ENCODE results near the gene LIPE.

LIPE gene

DNA sequence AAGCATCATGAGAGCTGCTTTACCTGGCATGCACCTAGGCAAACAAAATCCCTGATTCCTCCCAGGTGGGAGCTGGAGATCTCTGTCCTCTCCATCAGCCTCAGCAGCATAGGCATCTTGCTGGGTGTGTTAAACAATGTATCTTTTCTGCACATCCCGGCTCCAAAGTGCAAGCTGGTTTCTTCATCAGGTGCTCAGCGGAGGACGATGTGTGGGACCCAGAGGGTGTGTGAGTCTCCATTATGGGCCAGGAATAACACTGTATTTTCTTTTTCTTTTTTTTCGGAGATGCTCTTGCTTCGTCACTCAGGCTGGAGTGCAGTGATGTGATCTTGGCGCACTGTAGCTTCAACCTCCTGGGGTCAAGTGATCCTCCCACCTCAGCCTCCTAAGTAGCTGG is 47.0 kb downstream of the LIPE start:
- DNase-seq (ENCODE audit: low spot score), result no peak

DNA sequence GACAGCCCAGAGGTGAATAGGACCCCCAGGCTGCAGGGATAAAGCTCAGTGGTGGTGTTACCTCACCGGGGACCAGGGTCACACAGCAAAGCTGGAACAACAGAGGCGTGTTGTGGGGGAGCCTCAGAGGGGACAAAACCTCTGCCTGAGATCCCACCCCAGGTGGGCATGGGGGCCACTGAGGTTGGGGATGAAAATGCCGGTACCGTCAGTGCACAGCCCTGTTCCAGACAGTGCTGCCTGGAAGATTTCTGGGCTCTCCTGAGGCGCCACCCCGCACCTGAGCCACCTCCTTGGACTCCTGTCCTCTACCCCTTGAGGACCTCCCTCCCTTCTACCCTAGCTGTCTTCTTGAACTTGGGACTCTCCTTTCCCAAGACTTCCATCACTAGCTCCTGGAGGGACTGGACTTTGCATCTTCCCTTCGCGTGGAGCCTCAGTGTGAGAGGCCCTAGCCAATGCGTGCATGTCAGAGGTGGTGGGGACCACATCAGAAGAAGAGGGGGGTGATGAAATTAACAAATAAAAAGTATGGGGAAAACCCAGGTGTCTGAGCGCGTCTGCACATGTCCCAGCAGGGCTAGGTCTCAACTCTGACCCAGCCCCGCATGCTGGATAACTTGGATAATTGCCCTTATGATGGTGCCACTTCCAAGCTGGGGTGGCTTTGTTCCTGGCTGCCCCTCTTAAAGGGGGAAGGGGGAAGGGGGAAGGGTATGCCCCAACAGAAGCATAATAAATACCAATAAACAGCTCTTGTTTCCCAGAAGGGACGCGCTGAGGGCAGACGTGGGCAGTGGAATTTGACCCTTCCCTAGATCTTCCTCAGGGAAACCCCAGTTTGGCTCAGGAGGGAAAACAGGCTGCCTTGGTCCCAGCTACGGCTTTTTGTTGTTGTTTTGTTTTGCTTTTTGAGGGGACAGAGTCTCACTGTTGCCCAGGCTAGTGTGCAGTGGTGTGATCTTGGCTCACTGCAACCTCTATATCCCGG is 48.7 kb downstream of the LIPE start:
- DNase-seq (ENCODE audit: low spot score), result no peak

DNA sequence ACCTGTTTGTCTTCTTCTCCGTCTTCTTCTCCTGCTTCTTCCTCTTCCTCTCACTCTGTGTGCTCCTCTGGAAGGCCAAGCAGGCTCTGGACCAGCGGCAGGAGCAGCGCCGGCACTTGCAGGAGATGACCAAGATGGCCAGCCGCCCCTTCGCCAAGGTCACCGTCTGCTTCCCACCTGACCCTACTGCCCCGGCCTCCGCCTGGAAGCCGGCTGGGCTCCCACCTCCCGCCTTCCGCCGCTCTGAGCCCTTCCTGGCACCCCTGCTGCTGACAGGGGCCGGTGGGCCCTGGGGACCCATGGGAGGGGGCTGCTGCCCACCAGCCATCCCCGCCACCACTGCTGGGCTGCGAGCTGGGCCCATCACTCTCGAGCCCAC is 51.0 kb downstream of the LIPE start:
- DNase-seq (ENCODE audit: low spot score), result no peak

DNA sequence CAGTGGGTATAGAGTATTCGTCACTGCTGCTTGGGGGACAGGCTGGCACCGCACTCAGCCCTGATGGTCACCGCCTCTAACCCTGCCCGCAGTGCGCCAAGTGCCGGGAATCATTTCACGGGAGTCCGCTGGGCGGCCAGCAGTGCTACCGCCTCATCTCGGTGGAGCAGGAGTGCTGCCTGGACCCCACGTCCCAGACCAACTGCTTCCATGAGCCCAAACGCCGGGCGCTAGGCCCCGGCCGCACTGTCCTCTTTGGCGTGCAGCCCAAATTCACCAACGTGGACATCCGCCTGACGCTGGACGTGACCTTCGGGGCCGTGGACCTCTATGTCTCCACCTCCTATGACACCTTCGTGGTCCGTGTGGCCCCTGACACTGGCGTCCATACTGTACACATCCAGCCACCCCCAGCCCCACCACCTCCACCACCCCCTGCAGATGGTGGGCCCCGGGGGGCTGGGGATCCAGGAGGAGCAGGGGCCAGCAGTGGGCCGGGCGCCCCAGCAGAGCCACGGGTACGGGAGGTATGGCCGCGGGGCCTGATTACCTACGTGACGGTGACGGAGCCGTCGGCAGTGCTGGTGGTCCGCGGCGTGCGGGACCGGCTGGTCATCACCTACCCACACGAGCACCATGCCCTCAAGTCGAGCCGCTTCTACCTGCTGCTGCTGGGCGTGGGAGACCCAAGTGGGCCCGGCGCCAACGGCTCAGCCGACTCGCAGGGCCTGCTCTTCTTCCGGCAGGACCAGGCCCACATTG is 51.6 kb downstream of the LIPE start:
- DNase-seq (ENCODE audit: low spot score), result no peak

DNA sequence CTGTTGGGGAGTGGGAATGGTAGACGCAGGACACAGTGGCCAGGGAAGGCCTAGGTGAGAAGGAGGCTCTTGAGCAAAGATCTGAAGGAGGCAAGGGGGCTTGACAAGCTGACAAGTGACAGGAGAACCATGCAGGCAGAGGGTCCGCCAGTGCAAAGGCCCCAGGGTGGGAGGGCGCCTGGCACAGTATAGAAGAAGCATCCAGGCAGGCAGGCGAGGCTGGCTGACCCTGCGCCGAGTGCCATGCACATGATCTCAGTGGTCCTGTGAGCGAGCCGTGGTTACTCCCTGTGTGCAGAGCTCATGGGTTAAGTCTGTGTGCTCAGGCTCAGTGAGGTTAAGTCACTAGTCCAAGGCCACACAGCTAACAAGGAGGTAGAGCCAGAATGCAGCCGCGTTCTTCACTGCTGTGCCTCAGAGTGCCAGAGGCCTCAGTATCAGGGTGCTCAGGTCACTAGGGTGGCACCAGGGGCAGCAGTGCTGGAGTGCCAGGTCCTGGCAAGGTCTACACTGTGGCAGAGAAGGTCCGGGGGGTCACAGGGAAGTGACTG is 52.3 kb downstream of the LIPE start:
- no peak for DNase-seq (ENCODE audit: low spot score)

DNA sequence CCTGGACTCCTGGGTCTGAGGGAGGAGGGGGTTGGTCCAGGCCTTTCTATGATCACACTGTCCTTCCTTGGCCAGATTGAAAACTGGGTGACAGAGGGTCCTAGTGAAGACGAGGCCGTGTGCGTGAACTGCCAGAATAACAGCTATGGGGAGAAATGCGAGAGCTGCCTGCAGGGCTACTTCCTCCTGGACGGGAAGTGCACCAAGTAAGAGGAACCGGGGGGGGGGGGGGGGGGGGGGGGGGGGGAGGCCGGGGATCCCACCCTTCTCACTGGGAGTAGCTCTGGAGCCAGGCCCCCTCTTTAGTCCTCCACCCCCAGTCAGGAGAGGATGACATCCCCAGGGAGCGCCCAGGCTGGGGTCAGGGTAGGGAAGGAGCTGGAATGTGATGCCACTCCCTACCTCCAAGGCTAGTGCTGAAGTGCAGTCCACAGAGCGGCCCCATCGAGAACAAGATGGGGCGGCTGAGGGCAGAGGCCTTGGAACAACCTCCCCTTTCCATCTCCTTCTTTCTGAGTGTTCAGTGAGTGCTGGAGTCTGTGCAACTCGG is 56.5 kb downstream of the LIPE start:
- DNase-seq (ENCODE audit: low spot score), result no peak

DNA sequence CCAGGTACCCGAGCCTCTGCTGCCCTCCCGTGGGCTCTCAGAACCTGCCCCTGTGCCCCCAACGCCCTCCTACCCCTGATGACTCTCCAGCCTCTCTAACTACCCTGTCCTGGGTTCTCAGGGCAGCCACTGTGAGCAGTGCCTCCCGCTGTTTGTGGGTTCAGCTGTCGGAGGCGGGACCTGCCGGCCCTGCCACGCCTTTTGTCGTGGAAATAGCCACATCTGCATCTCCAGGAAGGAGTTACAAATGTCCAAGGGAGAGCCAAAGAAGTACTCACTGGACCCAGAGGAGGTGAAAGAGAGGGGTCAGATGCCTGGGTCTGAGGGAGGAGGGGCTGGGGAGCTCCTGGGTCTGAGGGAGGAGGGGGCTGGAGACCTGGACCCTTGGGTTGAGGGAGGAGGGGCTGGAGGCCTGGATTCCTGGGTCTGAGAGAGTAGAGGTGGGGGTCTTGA is 57.1 kb downstream of the LIPE start:
- DNase-seq (ENCODE audit: low spot score), result no peak

DNA sequence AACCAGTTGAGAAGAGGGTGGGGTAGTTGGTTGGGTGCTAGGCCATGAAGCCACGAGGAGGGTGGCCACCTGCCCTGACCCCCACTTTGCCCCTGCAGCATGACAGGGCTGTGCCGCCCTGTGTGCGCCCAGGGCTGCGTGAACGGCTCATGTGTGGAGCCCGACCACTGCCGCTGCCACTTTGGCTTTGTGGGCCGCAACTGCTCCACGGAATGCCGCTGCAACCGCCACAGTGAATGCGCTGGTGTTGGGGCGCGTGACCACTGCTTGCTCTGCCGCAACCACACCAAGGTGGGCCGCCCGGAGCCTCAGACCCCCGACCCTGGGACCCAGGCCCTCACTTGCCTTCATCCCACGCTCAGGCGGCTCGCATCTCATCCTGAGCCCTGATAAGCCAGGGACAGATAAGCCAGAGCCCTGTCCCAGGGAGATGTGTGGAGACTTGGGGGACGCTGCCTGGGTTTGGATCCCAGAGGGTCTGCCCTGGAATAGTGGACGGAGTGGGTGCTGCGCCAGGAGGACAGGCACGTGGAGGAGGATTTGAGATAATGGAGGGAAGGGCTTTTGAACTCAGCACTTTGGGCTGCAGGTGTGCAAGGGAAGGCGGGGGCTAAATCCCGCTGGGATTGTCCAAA is 57.6 kb downstream of the LIPE start:
- DNase-seq (ENCODE audit: low spot score), result no peak

DNA sequence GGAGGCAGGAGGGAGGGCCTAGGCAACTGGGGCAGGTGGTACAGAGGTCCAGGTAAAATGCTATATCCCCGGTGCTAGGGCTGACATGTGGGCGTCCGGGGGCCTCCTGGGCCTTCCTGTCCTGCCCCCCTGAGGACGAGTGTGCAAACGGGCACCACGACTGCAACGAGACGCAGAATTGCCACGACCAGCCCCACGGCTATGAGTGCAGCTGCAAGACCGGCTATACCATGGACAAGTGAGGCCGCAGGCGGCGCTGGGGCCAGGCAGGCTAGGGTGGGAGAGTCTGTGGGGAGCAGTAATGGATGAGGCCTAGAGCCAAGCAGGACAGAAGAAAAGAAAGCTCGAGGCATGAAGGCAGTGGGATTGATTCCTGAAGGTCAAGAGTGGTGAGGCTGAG is 58.4 kb downstream of the LIPE start:
- DNase-seq (ENCODE audit: low spot score), result no peak

DNA sequence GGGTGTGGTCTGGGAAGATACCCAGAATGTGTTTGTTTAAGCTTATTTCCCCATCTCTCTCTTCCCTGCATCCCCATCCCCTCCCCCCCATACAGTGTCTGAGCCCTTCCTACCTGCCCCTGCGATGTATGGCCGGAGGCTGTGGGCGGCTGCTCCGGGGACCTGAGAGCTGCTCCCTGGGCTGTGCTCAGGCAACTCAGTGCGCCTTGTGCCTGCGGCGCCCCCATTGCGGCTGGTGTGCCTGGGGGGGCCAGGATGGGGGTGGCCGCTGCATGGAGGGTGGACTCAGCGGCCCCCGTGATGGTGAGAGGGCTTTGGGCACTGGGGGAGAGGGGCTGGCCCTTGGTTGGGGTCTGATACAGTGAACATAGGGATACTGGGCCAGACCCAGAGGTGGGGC is 58.8 kb downstream of the LIPE start:
- DNase-seq (ENCODE audit: low spot score), result no peak

DNA sequence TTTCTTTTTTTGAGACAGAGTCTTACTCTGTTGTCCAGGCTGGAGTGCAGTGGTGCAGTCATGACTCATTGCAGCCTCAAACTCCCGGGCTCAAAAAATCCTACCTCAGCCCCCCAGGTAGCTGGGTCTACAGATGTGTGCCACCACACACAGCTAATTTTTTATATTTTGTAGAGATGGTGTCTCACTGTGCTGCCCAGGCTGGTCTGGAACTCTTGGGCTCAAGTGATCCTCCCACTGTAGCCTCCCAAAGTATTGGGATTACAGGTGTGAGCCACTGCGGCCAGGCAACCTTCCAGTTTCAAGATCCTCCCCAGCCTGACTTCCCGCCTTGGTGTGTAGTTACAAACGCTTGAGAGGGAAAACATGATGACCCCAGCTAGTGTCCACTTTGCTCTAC is 59.3 kb downstream of the LIPE start:
- DNase-seq (ENCODE audit: low spot score), result no peak

DNA sequence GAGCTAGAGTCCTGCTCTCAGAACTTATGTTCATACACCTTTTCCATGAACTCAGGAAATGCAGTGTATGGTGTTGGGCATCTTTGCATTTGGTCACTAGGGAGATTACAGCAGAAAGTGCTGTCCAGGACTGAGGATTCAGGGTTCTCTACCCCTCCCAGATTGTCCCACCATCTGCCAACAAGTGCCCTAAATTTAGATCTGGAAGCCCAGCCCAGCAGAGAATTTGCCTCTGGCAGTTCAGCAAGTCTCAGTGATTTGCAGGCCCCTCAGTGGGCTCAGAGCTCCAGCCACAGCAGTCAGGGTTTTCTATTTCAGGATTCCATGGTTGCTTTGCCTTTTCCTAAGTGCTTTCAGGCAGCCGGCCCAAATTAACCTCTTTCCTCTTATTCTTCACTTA is 60.5 kb downstream of the LIPE start:
- DNase-seq (ENCODE audit: low spot score), result no peak

DNA sequence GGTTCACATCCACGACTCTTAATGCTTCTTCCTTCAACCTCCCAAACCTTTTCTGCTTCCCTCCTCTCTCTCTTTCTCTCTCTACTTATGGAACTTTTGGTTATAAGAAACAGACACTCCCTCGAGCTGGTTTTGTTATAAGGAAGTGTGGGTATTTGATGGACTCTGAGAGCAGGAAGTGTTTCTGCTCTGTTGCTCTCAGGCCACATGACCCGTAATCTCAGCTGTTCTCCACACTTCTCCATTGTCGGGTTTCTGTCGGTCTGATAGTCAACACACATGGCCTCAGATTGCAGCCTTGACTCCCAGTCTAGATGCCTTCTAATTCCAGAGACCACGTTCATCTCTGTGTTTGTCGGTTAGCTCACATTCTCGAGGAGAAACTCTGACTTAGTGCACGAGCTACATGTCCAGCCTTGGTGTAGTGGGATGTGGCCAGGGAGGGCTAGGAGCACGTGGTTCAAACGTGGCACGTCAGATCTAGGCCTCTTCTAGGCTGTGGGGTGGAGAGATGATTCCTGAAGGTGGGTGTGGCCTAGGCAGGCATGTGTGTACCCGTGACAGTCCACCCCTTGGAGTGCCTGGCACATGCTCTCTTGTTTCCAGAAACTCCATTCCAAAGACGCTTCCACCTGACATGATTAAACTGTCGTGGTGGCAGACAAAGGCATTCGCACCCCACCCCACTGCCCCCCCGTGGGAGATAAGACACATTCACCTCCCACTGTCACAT is 63.4 kb downstream of the LIPE start:
- DNase-seq (ENCODE audit: low spot score), result no peak

DNA sequence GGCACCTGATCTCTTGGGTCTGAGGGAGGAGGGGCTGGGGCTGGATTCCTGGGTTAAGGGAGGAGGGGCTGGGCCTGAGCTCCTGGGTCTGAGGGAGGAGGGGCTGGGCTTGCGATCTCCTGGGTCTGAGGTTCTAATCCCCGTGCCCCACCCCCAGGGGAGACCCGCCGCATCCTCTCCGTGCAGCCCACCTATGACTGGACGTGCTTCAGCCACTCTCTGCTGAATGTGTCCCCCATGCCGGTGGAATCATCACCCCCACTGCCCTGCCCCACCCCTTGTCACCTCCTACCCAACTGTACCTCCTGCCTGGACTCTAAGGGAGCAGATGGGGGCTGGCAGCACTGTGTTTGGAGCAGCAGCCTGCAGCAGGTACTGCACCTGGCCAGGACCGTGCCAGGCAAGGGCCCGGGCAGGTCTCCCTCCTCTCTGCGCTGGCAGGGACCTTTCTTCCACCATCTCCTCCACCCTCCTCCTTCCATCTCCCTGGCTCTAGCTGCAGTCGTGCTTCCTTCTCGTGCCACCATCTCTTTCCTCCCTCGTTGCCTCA is 64.2 kb downstream of the LIPE start:
- DNase-seq (ENCODE audit: low spot score), result no peak

DNA sequence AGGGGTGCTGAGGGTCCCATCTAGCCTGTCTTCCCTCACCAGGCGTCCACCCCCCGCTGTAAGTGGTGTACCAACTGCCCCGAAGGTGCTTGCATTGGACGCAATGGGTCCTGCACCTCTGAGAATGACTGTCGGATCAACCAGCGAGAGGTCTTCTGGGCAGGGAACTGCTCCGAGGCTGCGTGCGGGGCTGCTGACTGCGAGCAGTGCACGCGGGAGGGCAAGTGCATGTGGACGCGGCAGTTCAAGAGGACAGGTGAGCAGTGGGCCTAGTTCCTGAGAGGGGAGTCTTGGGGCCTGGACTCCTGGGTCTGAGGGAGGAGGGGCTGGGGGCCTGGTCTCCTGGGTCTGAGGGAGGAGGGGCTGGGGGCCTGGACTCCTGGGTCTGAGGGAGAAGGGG is 64.8 kb downstream of the LIPE start:
- DNase-seq (ENCODE audit: low spot score), result no peak

DNA sequence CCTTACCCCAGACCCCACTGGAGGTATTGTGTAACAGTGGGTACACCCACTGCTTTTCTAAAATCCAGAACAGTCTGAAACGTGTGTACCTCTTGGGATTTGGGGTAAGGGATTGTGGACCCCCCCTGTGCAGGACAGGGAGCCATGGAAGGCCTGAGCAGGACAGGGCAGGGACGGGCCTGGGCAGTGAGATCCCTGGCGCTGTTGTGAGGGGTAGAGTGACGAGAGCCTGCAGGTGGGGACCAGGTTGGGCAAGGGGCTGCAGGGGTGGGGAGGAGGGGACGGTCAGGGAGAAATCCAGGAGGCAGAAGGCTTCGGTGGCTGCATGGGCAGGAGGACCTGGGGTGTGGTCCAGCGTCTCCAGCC is 65.7 kb downstream of the LIPE start:
- no peak for DNase-seq (ENCODE audit: low spot score)

DNA sequence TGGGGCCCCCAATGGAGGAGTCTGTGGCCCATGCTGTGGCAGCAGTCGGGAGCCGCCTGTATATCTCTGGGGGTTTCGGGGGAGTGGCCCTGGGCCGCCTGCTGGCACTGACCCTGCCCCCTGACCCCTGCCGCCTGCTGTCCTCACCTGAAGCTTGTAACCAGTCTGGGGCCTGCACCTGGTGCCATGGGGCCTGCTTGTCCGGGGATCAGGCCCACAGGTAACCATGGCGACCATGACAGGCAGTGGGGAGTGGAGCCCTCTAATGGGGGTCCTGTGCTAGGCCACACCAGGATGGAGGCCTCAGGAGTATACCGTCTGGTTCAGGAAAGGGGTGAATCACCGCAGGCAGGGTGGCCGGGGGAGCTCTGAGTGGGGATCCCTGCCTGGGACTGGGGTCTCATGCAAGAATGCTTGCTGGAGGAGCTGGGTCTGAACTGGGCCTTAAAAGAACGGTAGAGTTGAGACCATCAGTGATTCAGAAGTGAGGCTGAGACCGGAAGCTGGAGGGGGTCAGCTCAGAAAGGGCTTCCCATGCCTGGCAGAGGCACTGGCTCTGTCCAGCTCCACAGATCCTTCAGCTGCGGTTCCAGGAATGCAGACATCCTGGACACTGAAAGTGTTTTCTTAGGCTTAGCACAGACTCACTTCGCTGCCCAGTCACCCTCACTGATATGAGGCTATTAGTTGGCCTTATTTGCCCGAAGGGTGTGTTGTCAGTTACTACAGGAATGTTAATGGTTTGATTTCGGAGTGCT is 66.2 kb downstream of the LIPE start:
- no peak for DNase-seq (ENCODE audit: low spot score)

DNA sequence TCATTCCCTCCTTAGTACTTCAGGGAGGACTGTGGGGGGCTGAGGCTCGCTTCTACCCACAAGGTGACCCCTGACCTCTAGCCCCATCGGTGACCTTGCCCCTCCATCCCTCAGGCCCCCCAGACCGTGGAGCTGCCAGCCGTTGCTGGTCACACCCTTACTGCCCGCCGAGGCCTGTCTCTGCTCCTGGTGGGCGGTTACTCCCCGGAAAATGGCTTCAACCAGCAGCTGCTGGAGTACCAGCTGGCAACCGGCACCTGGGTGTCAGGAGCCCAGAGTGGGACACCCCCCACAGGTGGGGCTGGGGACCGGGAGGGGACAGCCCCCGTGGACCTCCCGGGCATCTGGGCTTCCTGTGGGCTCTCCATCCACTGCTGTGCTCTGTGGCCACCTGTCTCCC is 69.9 kb downstream of the LIPE start:
- DNase-seq (ENCODE audit: low spot score), result no peak

DNA sequence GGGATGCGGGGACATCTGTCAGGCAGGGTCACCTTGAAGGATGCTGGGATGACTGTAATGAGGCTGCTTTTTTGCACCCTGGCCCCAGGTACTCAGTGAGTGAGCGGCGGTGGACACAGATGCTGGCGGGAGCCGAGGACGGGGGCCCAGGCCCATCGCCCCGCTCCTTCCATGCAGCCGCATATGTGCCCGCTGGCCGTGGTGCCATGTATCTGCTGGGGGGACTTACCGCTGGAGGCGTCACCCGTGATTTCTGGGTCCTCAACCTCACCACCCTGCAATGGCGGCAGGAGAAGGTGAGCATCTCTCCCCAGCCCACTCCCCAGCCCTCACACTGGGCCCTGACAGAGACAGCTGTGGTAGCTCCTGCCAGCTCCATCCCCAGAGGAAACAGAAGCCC is 70.5 kb downstream of the LIPE start:
- DNase-seq (ENCODE audit: low spot score), result no peak

DNA sequence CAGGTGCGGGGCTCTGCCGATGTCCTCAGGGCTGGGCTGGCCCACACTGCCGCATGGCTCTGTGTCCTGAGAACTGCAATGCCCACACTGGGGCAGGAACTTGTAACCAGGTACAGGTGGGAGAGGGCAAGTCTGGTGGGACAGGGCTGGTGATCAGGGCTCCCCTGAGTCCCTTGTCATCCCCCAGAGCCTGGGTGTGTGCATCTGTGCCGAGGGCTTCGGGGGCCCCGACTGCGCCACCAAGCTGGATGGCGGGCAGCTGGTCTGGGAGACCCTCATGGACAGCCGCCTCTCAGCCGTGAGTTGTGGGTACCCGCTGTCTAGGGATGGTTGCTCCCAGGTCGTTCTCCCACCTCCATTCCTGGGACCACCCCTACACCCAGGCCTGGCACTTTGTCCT is 71.3 kb downstream of the LIPE start:
- no peak for DNase-seq (ENCODE audit: low spot score)
